Suprapubic skin (tissue), 4 donors: ENCODE results near the gene SLC22A17. TPM values are rescaled to one million over a fixed set of nuclear protein-coding genes. Genes with fewer than 3 reads are reported as not detected.

ENCODE experiments used
- DNase-seq, 2 donors: peaks; one replicate each; pipeline ENCODE4 v3.0.0-alpha.2; 2019; ENCODE audit warnings: low spot score in 2 of 2
- H3K27ac ChIP-seq: fragments of 200-600 bp; sonication (generic); one replicate; pipeline ENCODE4 v1.5.1; 2019
- H3K27me3 ChIP-seq: fragments of 200-600 bp; sonication (generic); one replicate; pipeline ENCODE4 v1.5.1; 2019
- H3K36me3 ChIP-seq: fragments of 200-600 bp; sonication (generic); one replicate; pipeline ENCODE4 v1.5.1; 2019
- H3K4me1 ChIP-seq: fragments of 200-600 bp; sonication (generic); one replicate; pipeline ENCODE4 v1.5.1; 2019
- H3K4me3 ChIP-seq: fragments of 200-600 bp; sonication (generic); one replicate; pipeline ENCODE4 v1.5.1; 2019; ENCODE audit warnings: mild to moderate bottlenecking
- H3K9me3 ChIP-seq: fragments of 200-600 bp; sonication (generic); one replicate; pipeline ENCODE4 v1.5.1; 2019
- EP300 ChIP-seq: sonication (generic); formaldehyde crosslinking; IDR thresholded peaks from one replicate; pipeline ENCODE4 v1.6.1; 2017; ENCODE audit warnings: antibody characterized with exemption
- POLR2A ChIP-seq, 2 donors: fragments of 450-650 bp; IDR thresholded peaks; one replicate each; pipeline ENCODE4 v1.6.1; 2017; ENCODE audit warnings: antibody characterized with exemption in 2 of 2, mild to moderate bottlenecking in 2 of 2, moderate library complexity in 2 of 2
- POLR2AphosphoS5 ChIP-seq, 3 donors: sonication (generic); formaldehyde crosslinking; IDR thresholded peaks; one replicate each; pipeline ENCODE4 v1.6.1; 2017; ENCODE audit warnings: antibody characterized with exemption in 3 of 3
- WGBS: methylation state at CpG from one replicate; pipeline ENCODE4 v1.1.5; 2018; 5-methylcytosine and 5-hydroxymethylcytosine counted together
- total RNA-seq, 4 donors: library from RNA; depleted of rRNA; stranded (reverse); fragments of >200 nt; gene quantifications; one replicate each; pipeline ENCODE4 v1.1.0, GENCODE V29; 2016
- TF ChIP-seq, protein P1 (sequence below), 2 donors: fragments of 200-600 bp in 1 of 2; fragments of 450-650 bp in 1 of 2; sonication (generic) in 1 of 2; IDR thresholded peaks; one replicate each; pipeline ENCODE4 v1.5.1; 2016 to 2019; ENCODE audit warnings: antibody characterized with exemption in 2 of 2, mild to moderate bottlenecking in 1 of 2, moderate library complexity in 1 of 2

Gene SLC22A17
- total RNA-seq, 4 donors from 2014 or later, result 15.4 to 67.6 (median 22.5) TPM

DNA sequence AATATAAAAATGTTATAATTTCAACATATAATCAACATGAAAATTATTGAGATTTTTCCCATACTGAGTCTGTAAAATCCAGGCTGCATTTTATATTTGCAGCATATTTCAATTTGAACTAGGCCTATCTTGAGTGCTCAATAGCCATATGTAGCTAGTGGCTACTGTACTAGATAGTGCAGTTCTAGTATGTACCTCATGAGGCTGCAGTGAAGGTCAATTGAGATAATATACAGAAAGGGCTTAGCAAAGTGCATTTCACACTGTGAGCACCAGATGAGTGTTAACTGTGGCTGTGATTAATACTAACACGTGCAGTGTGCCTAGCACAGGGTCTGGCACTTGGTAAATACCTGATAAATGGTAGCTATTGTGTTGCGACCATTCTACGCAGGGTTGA lies 5.4 kb upstream of the SLC22A17 start:
- no peak for DNase-seq
- Histone ChIP-seq H3K27ac (no peak overlapping the region), H3K9me3 (no peaks in the 10 kb centered on the region), H3K36me3 (peaks cover 32% of the 10 kb centered on the region), H3K4me3 (no peak overlapping the region), H3K4me1 (peaks cover 29% of the 10 kb centered on the region), H3K27me3 (no peaks in the 10 kb centered on the region)
- TF ChIP-seq EP300 (no peak), POLR2A (IDR thresholded peaks at IDR 0.05) (no peak), POLR2AphosphoS5 (IDR thresholded peaks at IDR 0.05) (no peak)
- TF ChIP-seq, protein P1, sequence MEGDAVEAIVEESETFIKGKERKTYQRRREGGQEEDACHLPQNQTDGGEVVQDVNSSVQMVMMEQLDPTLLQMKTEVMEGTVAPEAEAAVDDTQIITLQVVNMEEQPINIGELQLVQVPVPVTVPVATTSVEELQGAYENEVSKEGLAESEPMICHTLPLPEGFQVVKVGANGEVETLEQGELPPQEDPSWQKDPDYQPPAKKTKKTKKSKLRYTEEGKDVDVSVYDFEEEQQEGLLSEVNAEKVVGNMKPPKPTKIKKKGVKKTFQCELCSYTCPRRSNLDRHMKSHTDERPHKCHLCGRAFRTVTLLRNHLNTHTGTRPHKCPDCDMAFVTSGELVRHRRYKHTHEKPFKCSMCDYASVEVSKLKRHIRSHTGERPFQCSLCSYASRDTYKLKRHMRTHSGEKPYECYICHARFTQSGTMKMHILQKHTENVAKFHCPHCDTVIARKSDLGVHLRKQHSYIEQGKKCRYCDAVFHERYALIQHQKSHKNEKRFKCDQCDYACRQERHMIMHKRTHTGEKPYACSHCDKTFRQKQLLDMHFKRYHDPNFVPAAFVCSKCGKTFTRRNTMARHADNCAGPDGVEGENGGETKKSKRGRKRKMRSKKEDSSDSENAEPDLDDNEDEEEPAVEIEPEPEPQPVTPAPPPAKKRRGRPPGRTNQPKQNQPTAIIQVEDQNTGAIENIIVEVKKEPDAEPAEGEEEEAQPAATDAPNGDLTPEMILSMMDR (IDR thresholded peaks at IDR 0.05), result no peak
- WGBS, result 87% methylated on average over 3 of the region's 3 CpGs

DNA sequence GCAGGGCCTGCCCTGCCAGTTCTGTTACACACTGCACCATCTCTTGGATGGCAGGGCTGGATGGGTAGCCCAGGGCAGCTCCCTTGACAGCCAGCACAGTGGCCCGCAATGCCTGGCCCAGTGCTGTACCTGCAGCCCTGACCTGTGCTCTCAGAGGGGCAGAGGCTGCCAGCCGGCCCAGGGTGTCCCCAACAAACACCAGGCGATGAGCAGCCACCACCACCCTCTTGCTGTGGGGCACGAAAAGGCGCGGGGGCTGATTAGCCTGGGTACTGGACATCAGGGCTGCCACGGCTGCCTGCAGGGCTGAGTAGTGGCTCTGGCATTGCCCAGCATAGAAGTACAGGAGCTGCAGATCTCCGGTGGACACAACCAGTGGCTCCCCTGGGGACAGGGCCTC lies 4.6 kb upstream of the SLC22A17 start:
- TF ChIP-seq POLR2A (IDR thresholded peaks at IDR 0.05) (no peak), EP300 (no peak), POLR2AphosphoS5 (IDR thresholded peaks at IDR 0.05) (no peak)
- TF ChIP-seq, protein P1 (IDR thresholded peaks at IDR 0.05), result no peak
- no peak overlapping the region for H3K4me3 ChIP-seq
- no peaks in the 10 kb centered on the region for H3K9me3 ChIP-seq
- H3K27ac ChIP-seq, result no peak overlapping the region
- no peak for DNase-seq
- peaks cover 32% of the 10 kb centered on the region for H3K36me3 ChIP-seq
- 82% methylated on average over 7 of the region's 8 CpGs for WGBS
- peaks cover 29% of the 10 kb centered on the region for H3K4me1 ChIP-seq
- no peaks in the 10 kb centered on the region for H3K27me3 ChIP-seq

DNA sequence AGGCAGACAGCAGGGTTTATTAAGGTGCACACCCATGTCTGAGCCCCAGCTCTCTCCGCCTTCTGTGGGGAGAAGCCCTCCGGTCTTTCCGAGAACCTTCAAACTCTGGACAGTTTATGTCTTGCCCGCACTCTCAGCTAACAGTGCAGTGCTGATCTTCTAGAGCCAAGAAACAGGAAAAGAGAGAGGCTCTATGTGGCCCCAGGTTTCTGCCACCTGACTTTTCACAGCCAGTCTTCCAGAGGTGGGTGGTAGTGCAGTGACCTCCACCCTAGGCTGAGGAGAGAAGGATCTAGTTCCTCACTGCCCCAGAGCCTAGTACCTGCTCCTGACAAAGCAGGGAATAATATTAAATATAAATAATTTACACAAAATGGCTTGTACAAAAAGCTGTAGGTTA lies 4.0 kb upstream of the SLC22A17 start:
- H3K27me3 ChIP-seq, result peaks cover 6% of the 10 kb centered on the region
- no peaks in the 10 kb centered on the region for H3K9me3 ChIP-seq
- no peak for DNase-seq
- no peak overlapping the region for H3K27ac ChIP-seq
- TF ChIP-seq POLR2AphosphoS5 (IDR thresholded peaks at IDR 0.05) (no peak), EP300 (no peak), POLR2A (IDR thresholded peaks at IDR 0.05) (no peak)
- TF ChIP-seq, protein P1 (IDR thresholded peaks at IDR 0.05), result no peak
- H3K36me3 ChIP-seq, result peaks cover 32% of the 10 kb centered on the region
- H3K4me3 ChIP-seq, result no peak overlapping the region
- peaks cover 29% of the 10 kb centered on the region for H3K4me1 ChIP-seq
- WGBS, result 95% methylated on average over 4 of the region's 4 CpGs

DNA sequence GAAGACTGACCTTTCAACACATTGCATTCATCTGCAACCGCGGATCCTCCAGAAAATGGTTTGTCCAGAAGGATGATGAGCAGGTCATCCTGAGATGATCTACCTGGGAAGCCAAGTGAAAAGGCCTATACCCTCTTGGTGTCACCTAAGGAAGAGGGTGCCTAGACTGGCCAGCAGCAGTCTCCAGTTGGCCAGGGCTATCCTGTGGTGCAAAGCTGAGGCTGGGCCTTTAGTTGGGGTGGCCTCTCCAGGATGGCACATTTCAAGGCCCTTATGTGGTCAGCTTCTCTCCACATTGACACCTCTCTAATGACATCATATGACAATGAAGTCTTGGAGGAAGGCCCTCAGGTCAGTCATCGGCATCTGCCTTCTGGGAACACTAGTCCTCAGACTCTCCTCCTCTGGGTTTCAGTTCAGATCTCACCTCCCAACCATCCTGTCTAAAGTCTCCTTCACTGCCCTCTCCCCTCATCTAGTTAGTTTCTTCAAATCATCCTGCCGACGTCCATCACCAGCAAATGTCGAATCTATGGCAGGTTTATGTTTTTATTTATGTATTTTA lies 3.3 kb upstream of the SLC22A17 start:
- TF ChIP-seq POLR2AphosphoS5 (IDR thresholded peaks at IDR 0.05), result no peak
- no peak for TF ChIP-seq POLR2A (IDR thresholded peaks at IDR 0.05)
- TF ChIP-seq, protein P1 (IDR thresholded peaks at IDR 0.05), result no peak
- TF ChIP-seq EP300, result no peak
- H3K27ac ChIP-seq, result no peak overlapping the region
- DNase-seq, result no peak
- 79% methylated on average over 6 of the region's 6 CpGs for WGBS
- H3K4me1 ChIP-seq, result peaks cover 24% of the 10 kb centered on the region
- H3K9me3 ChIP-seq, result no peaks in the 10 kb centered on the region
- peaks cover 7% of the 10 kb centered on the region for H3K27me3 ChIP-seq
- H3K36me3 ChIP-seq, result peaks cover 32% of the 10 kb centered on the region
- H3K4me3 ChIP-seq, result no peak overlapping the region

DNA sequence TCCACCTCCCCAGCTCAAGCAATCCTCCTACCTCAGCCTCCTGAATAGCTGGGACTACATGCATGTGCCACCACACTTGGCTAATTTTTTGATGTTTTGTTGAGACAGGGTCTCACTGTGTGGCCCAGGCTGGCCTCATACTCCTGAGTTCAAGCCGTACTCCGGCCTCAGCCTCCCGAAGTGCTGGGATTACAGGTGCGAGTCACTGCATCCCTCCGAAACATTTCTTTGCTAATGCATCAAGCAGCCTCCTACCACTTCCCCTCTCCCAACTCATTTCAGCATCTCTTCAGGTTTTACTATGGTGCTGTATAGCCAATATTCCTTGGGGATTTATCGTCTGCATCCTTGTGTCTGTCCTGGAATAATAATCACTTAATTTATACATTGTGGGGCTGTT lies 2.3 kb upstream of the SLC22A17 start:
- Histone ChIP-seq H3K4me3 (no peak overlapping the region), H3K27me3 (peaks cover 7% of the 10 kb centered on the region), H3K9me3 (no peaks in the 10 kb centered on the region), H3K27ac (no peak overlapping the region), H3K36me3 (peaks cover 25% of the 10 kb centered on the region), H3K4me1 (peaks cover 17% of the 10 kb centered on the region)
- 71% methylated on average over 6 of the region's 6 CpGs for WGBS
- TF ChIP-seq POLR2AphosphoS5 (IDR thresholded peaks at IDR 0.05) (no peak), POLR2A (IDR thresholded peaks at IDR 0.05) (no peak), EP300 (no peak)
- TF ChIP-seq, protein P1 (IDR thresholded peaks at IDR 0.05), result no peak
- no peak for DNase-seq
